Measurements from ENCODE around the gene SPATA2L. TPM values are rescaled to one million over a fixed set of nuclear protein-coding genes. Genes with fewer than 3 reads are reported as not detected.
A peak's percentile ranks its signal among the peaks of the same experiment; 100 is the strongest.

Gene SPATA2L
- total and polyA plus RNA-seq, 3 experiments from 2014 or later: 7.0 to 10.3 (median 7.6) TPM

DNA sequence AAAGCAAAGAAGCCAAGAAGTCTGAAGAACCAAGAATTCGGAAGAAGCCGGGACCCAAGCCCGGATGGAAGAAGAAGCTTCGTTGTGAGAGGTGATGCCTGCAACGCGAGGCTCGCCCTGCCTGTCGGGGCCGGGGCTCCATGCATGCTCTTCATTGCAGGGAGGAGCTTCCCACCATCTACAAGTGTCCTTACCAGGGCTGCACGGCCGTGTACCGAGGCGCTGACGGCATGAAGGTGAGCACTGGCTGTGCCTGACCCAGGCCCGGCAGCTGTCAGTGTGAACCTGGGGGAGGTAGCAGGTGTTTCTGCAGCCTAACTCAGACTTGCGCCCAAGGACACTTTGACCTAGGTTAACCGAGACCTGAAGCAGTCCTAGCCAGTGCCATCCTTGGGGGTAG is 31.8 kb upstream of the SPATA2L start:
- CTCF ChIA-PET: interaction anchor here (1.0 to 1.1 kb wide), 3 partner anchors 11 to 128 kb away, joined by 3 read pairs; no protein-coding TSS in a partner anchor
- no peaks in the 10 kb centered on the region for H3K27me3 Mint-ChIP-seq
- H3K27ac Mint-ChIP-seq: peak overlapping the region in 3 of 8 donors; percentile 77 to 94 (median 85)
- H3K4me1 ChIP-seq (ENCODE audit: insufficient read depth, low read length): peaks cover 65% of the 10 kb centered on the region
- peaks cover 48 to 77% (median 62%) of the 10 kb centered on the region in 3 donors for H3K4me1 Mint-ChIP-seq
- no peaks in the 10 kb centered on the region for H3K9me3 ChIP-seq (ENCODE audit: low read length)
- no peak for DNase-seq
- no peak overlapping the region for H3K27ac ChIP-seq (ENCODE audit: low read depth, low read length)
- H3K4me3 ChIP-seq (ENCODE audit: low read length): no peak overlapping the region
- H3K4me3 Mint-ChIP-seq: peak overlapping the region in 1 of 7 donors; percentile 41
- POLR2A ChIA-PET: interaction anchor here (0.5 to 1.6 kb wide), 2 partner anchors 9 to 10 kb away, joined by 5 to 6 read pairs; no protein-coding TSS in a partner anchor
- H3K36me3 ChIP-seq (ENCODE audit: insufficient read depth, low read length): peaks cover 90% of the 10 kb centered on the region
- no peaks in the 10 kb centered on the region for H3K27me3 ChIP-seq (ENCODE audit: insufficient read depth, low read length, poor library complexity, severe bottlenecking)
- H3K9me3 Mint-ChIP-seq: no peaks in the 10 kb centered on the region
- H3K36me3 Mint-ChIP-seq: peaks cover 10 to 96% (median 21%) of the 10 kb centered on the region in 3 donors

GRCh38 chr16:89732918-89733242 is 31.4 kb upstream of the SPATA2L start:
- Histone ChIP-seq H3K27ac (ENCODE audit: low read depth, low read length) (no peak overlapping the region), H3K4me3 (ENCODE audit: low read length) (no peak overlapping the region), H3K27me3 (ENCODE audit: insufficient read depth, low read length, poor library complexity, severe bottlenecking) (no peaks in the 10 kb centered on the region), H3K4me1 (ENCODE audit: insufficient read depth, low read length) (peaks cover 63% of the 10 kb centered on the region), H3K9me3 (ENCODE audit: low read length) (no peaks in the 10 kb centered on the region), H3K36me3 (ENCODE audit: insufficient read depth, low read length) (peaks cover 87% of the 10 kb centered on the region)
- Mint-ChIP-seq H3K4me1 (peaks cover 46 to 75% (median 61%) of the 10 kb centered on the region in 3 donors), H3K27me3 (no peaks in the 10 kb centered on the region), H3K36me3 (peaks cover 10 to 94% (median 21%) of the 10 kb centered on the region in 3 donors), H3K27ac (peak overlapping the region in 5 of 8 donors; percentile 66 to 94 (median 79)), H3K9me3 (no peaks in the 10 kb centered on the region), H3K4me3 (peak overlapping the region in 1 of 7 donors; percentile 41)
- CTCF ChIA-PET: interaction anchor here (1.0 to 1.1 kb wide), 2 partner anchors 11 to 128 kb away, joined by 3 read pairs; no protein-coding TSS in a partner anchor
- POLR2A ChIA-PET: interaction anchor here (1.6 kb wide), 1 partner anchor 10 kb away, joined by 6 read pairs; no protein-coding TSS in a partner anchor
- no peak for DNase-seq

GRCh38 chr16:89732142-89732917 is 30.8 kb upstream of the SPATA2L start:
- no peaks in the 10 kb centered on the region for H3K27me3 Mint-ChIP-seq
- no peak overlapping the region for H3K27ac ChIP-seq (ENCODE audit: low read depth, low read length)
- peaks cover 46 to 75% (median 61%) of the 10 kb centered on the region in 3 donors for H3K4me1 Mint-ChIP-seq
- H3K4me3 ChIP-seq (ENCODE audit: low read length): no peak overlapping the region
- no peaks in the 10 kb centered on the region for H3K27me3 ChIP-seq (ENCODE audit: insufficient read depth, low read length, poor library complexity, severe bottlenecking)
- H3K4me1 ChIP-seq (ENCODE audit: insufficient read depth, low read length): peaks cover 63% of the 10 kb centered on the region
- POLR2A ChIA-PET: interaction anchor here (0.7 to 1.6 kb wide), 2 partner anchors 9 kb away, joined by 3 to 6 read pairs; no protein-coding TSS in a partner anchor
- H3K4me3 Mint-ChIP-seq: peak overlapping the region in 2 of 7 donors; percentile 6 to 73
- CTCF ChIA-PET: interaction anchor here (1.1 kb wide), 1 partner anchor 129 kb away, joined by 3 read pairs; no protein-coding TSS in a partner anchor
- no peaks in the 10 kb centered on the region for H3K9me3 ChIP-seq (ENCODE audit: low read length)
- H3K36me3 Mint-ChIP-seq: peaks cover 10 to 94% (median 15%) of the 10 kb centered on the region in 3 donors
- no peaks in the 10 kb centered on the region for H3K9me3 Mint-ChIP-seq
- peaks cover 88% of the 10 kb centered on the region for H3K36me3 ChIP-seq (ENCODE audit: insufficient read depth, low read length)
- peak overlapping the region in 7 of 8 donors; percentile 7 to 79 (median 76) for H3K27ac Mint-ChIP-seq
- no peak for DNase-seq

GRCh38 chr16:89730610-89731234 is 29.2 kb upstream of the SPATA2L start:
- Histone ChIP-seq H3K4me1 (ENCODE audit: insufficient read depth, low read length) (peaks cover 63% of the 10 kb centered on the region), H3K27ac (ENCODE audit: low read depth, low read length) (no peak overlapping the region), H3K36me3 (ENCODE audit: insufficient read depth, low read length) (peaks cover 82% of the 10 kb centered on the region), H3K27me3 (ENCODE audit: insufficient read depth, low read length, poor library complexity, severe bottlenecking) (no peaks in the 10 kb centered on the region), H3K4me3 (ENCODE audit: low read length) (no peak overlapping the region), H3K9me3 (ENCODE audit: low read length) (no peaks in the 10 kb centered on the region)
- no peak for DNase-seq
- Mint-ChIP-seq H3K27me3 (no peaks in the 10 kb centered on the region), H3K4me1 (peaks cover 43 to 74% (median 58%) of the 10 kb centered on the region in 3 donors), H3K36me3 (peaks cover 10 to 88% (median 19%) of the 10 kb centered on the region in 3 donors), H3K4me3 (peak overlapping the region in 1 of 7 donors; percentile 27), H3K27ac (peak overlapping the region in 2 of 8 donors; percentile 43 to 77), H3K9me3 (no peaks in the 10 kb centered on the region)
- ChIA-PET CTCF (interaction anchor here (1.1 to 3.7 kb wide), 2 partner anchors 25 to 31 kb away, joined by 3 to 9 read pairs; no protein-coding TSS in a partner anchor), POLR2A (no interaction called here)

- ChIA-PET POLR2A (no interaction called here), CTCF (interaction anchor here (1.1 to 3.7 kb wide), 2 partner anchors 24 to 30 kb away, joined by 3 to 9 read pairs; no protein-coding TSS in a partner anchor)
- Histone ChIP-seq H3K36me3 (ENCODE audit: insufficient read depth, low read length) (peaks cover 75% of the 10 kb centered on the region), H3K27ac (ENCODE audit: low read depth, low read length) (no peak overlapping the region), H3K4me3 (ENCODE audit: low read length) (no peak overlapping the region), H3K4me1 (ENCODE audit: insufficient read depth, low read length) (peaks cover 64% of the 10 kb centered on the region), H3K27me3 (ENCODE audit: insufficient read depth, low read length, poor library complexity, severe bottlenecking) (no peaks in the 10 kb centered on the region), H3K9me3 (ENCODE audit: low read length) (no peaks in the 10 kb centered on the region)
- peaks cover 10 to 82% (median 15%) of the 10 kb centered on the region in 3 donors for H3K36me3 Mint-ChIP-seq
- peaks cover 40 to 70% (median 51%) of the 10 kb centered on the region in 3 donors for H3K4me1 Mint-ChIP-seq
- H3K9me3 Mint-ChIP-seq: no peaks in the 10 kb centered on the region
- H3K4me3 Mint-ChIP-seq: peak overlapping the region in 2 of 7 donors; percentile 15 to 61
- DNase-seq: no peak
- H3K27me3 Mint-ChIP-seq: no peaks in the 10 kb centered on the region
- peak overlapping the region in 4 of 8 donors; percentile 26 to 87 (median 68) for H3K27ac Mint-ChIP-seq
Measured at GRCh38 chr16:89729863-89730593, 28.5 kb upstream of the SPATA2L start.

DNA sequence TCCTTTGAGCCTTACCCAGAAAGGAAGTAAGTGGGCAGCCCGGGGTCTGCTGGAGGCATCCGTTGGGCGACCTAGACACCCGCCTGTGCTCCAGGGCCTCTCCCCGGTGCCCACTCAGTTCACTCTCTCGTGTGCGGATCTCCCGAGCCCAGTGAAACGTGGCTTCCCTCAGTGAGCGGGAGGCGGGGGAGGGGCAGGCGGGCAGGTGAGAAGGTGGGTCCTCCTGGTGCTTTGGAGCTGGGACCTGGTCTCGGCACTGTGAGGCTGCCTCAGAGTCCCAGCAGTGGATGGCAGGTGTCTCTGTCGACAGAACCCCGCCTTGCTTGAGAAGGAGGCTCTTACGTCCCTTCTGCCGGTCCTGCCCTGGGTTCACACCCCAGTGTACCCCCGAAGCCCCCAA is 27.8 kb upstream of the SPATA2L start:
- Mint-ChIP-seq H3K4me3 (peak overlapping the region in 1 of 7 donors; percentile 65), H3K9me3 (no peaks in the 10 kb centered on the region), H3K4me1 (peaks cover 41 to 69% (median 50%) of the 10 kb centered on the region in 3 donors), H3K27ac (peak overlapping the region in 1 of 8 donors; percentile 78), H3K27me3 (no peaks in the 10 kb centered on the region), H3K36me3 (peaks cover 5 to 78% (median 15%) of the 10 kb centered on the region in 3 donors)
- H3K9me3 ChIP-seq (ENCODE audit: low read length): no peaks in the 10 kb centered on the region
- H3K36me3 ChIP-seq (ENCODE audit: insufficient read depth, low read length): peaks cover 71% of the 10 kb centered on the region
- no peaks in the 10 kb centered on the region for H3K27me3 ChIP-seq (ENCODE audit: insufficient read depth, low read length, poor library complexity, severe bottlenecking)
- no peak overlapping the region for H3K4me3 ChIP-seq (ENCODE audit: low read length)
- peaks cover 71% of the 10 kb centered on the region for H3K4me1 ChIP-seq (ENCODE audit: insufficient read depth, low read length)
- no peak for DNase-seq
- ChIA-PET POLR2A (interaction anchor here (0.6 to 1.4 kb wide), 2 partner anchors 8 to 87 kb away, joined by 3 to 9 read pairs; partner anchors contain the start of gene FANCA), CTCF (interaction anchor here (3.7 kb wide), 1 partner anchor 29 kb away, joined by 9 read pairs; no protein-coding TSS in a partner anchor)
- H3K27ac ChIP-seq (ENCODE audit: low read depth, low read length): no peak overlapping the region

GRCh38 chr16:89727406-89728120 is 26.1 kb upstream of the SPATA2L start:
- Mint-ChIP-seq H3K27me3 (peaks cover 0 to 6% of the 10 kb centered on the region in 2 donors), H3K4me1 (peaks cover 45 to 73% (median 57%) of the 10 kb centered on the region in 3 donors), H3K36me3 (peaks cover 10 to 78% (median 17%) of the 10 kb centered on the region in 3 donors), H3K9me3 (no peaks in the 10 kb centered on the region), H3K27ac (peak overlapping the region; percentile 49 to 93 (median 81)), H3K4me3 (peak overlapping the region; percentile 49 to 79 (median 70))
- Histone ChIP-seq H3K27me3 (ENCODE audit: insufficient read depth, low read length, poor library complexity, severe bottlenecking) (no peaks in the 10 kb centered on the region), H3K9me3 (ENCODE audit: low read length) (no peaks in the 10 kb centered on the region), H3K4me3 (ENCODE audit: low read length) (no peak overlapping the region), H3K27ac (ENCODE audit: low read depth, low read length) (no peak overlapping the region), H3K4me1 (ENCODE audit: insufficient read depth, low read length) (peaks cover 76% of the 10 kb centered on the region), H3K36me3 (ENCODE audit: insufficient read depth, low read length) (peaks cover 69% of the 10 kb centered on the region)
- no peak for DNase-seq
- ChIA-PET POLR2A (interaction anchor here (0.7 to 1.4 kb wide), 2 partner anchors 10 kb away, joined by 3 to 9 read pairs; no protein-coding TSS in a partner anchor), CTCF (interaction anchor here (3.7 to 5.7 kb wide), 2 partner anchors 23 to 28 kb away, joined by 9 to 46 read pairs; no protein-coding TSS in a partner anchor)

All from CD8-positive, alpha-beta memory T cell (primary cell).